Posterior vena cava (tissue), 2 donors: Measurements from ENCODE around the gene E2F7. TPM values are rescaled to one million over a fixed set of nuclear protein-coding genes. Genes with fewer than 3 reads are reported as not detected.
"Not testable (repeated sequence)": the region's sequence is repeated elsewhere in the genome, so short reads cannot be mapped to it uniquely, and the experiment has no call there.

Experiments used
- DNase-seq: peaks from one replicate; pipeline ENCODE4 v3.0.0-alpha.2; 2020; ENCODE audit warnings: low spot score
- intact Hi-C, 2 donors: fragments of 100-400 bp; cut with DNase I; formaldehyde crosslinking; loops; one replicate each; pipeline versions ENCODE4 v1.14.1 to v1.14.2; 2022 to 2023
- long read RNA-seq, 2 donors: library from polyadenylated mRNA; unstranded; transcript quantifications; one replicate each; pipeline ENCODE4 v2.0.0, GENCODE V29; 2020 to 2021
- total RNA-seq, 2 donors: library from RNA; stranded (reverse); fragmentation: NEBNext Ultra II Directional; extraction: Animal tissue kit (Norgen Biotek cat#: 25700); gene quantifications; one replicate each; pipeline ENCODE4 v1.2.1, GENCODE V29; 2021
- donor health status: DM: yes; HTN: yes; CAD: no.
- donor health status: DM: yes; HTN: yes; CAD: no.

The E2F7 gene
- under 1 TPM; 0.09 to 0.24 TPM for total RNA-seq
- long read RNA-seq, donor 1, result 0 reads
- long read RNA-seq, donor 2, result 0 reads

GRCh38 chr12:77065361-77066204 lies at the start of gene E2F7:
E2F7 (minus strand) TSS chr12:77065569; CDS start chr12:77064635, 934 bp downstream.
- peak; percentile 94 for DNase-seq
- intact Hi-C loops, result no loop called here

GRCh38 chr12:77113971-77114370 lies 48.6 kb upstream of the E2F7 start:
- DNase-seq, result no peak
- intact Hi-C loops, result no loop called here

GRCh38 chr12:77108707-77109106 lies 43.3 kb upstream of the E2F7 start:
- no peak for DNase-seq
- intact Hi-C loops, result no loop called here

GRCh38 chr12:77107121-77107520 lies 41.8 kb upstream of the E2F7 start:
- intact Hi-C loops, result no loop called here
- DNase-seq, result no peak

- intact Hi-C loops, result no loop called here
- no peak for DNase-seq
Measured at GRCh38 chr12:77104792-77105191, 39.4 kb upstream of the E2F7 start.

- intact Hi-C loops, result no loop called here
- no peak for DNase-seq
Measured at GRCh38 chr12:77104286-77104685, 38.9 kb upstream of the E2F7 start.

GRCh38 chr12:77102691-77103090 lies 37.3 kb upstream of the E2F7 start:
- no peak for DNase-seq
- intact Hi-C loops, result no loop called here

GRCh38 chr12:77102123-77102522 lies 36.8 kb upstream of the E2F7 start:
- intact Hi-C loops, result no loop called here
- no peak for DNase-seq

GRCh38 chr12:77099799-77100198 lies 34.4 kb upstream of the E2F7 start:
- intact Hi-C loops, result no loop called here
- DNase-seq, result no peak

GRCh38 chr12:77097846-77098245 lies 32.5 kb upstream of the E2F7 start:
- intact Hi-C loops, result no loop called here
- no peak for DNase-seq

- DNase-seq, intact Hi-C loops: not testable (repeated sequence)
Measured at GRCh38 chr12:77092227-77092626, 26.9 kb upstream of the E2F7 start.

GRCh38 chr12:77089686-77090220 lies 24.4 kb upstream of the E2F7 start:
- no peak for DNase-seq

GRCh38 chr12:77087427-77087826 lies 22.1 kb upstream of the E2F7 start:
- DNase-seq, result no peak
- intact Hi-C loops, result no loop called here

More at GRCh38 chr12:77089686-77090220, 24.4 kb upstream of the E2F7 start:
- intact Hi-C loops, result no loop called here

- intact Hi-C loops, result no loop called here
- no peak for DNase-seq
Measured at GRCh38 chr12:77082021-77082420, 16.7 kb upstream of the E2F7 start.

GRCh38 chr12:77079631-77080030 lies 14.3 kb upstream of the E2F7 start:
- intact Hi-C loops, result no loop called here
- DNase-seq, result no peak

GRCh38 chr12:77078231-77078630 lies 12.9 kb upstream of the E2F7 start:
- intact Hi-C loops, result no loop called here
- DNase-seq, result no peak

GRCh38 chr12:77076886-77077285 lies 11.5 kb upstream of the E2F7 start:
- intact Hi-C loops, result no loop called here
- no peak for DNase-seq

- intact Hi-C loops, result loop anchor here in 1 of 2 donors (5.0 kb wide), 1 partner anchor 398 kb away; no protein-coding TSS in a partner anchor
- not testable (repeated sequence) for DNase-seq
Measured at GRCh38 chr12:77073894-77074293, 8.5 kb upstream of the E2F7 start.

- DNase-seq, result no peak
- intact Hi-C loops, result loop anchor here in 1 of 2 donors (5.0 kb wide), 1 partner anchor 399 kb away; no protein-coding TSS in a partner anchor
Measured at GRCh38 chr12:77072833-77073495, 7.6 kb upstream of the E2F7 start.

GRCh38 chr12:77070800-77071449 lies 5.6 kb upstream of the E2F7 start:
- intact Hi-C loops, result loop anchor here in 1 of 2 donors (5.0 kb wide), 1 partner anchor 401 kb away; no protein-coding TSS in a partner anchor
- DNase-seq, result no peak
